Ramos (cell line): Measurements from ENCODE around the gene ADAMTS2.

Source experiments
- in situ Hi-C: fragments of 300-500 bp; cut with MboI; formaldehyde crosslinking; loops from one replicate; pipeline ENCODE4 v1.14.3; 2022; ENCODE audit warnings: low sequenced_read_pairs; ENCODE audit not compliant: unreplicated experiment

Gene ADAMTS2

GRCh38 chr5:179240561-179240960, 104.7 kb downstream of the ADAMTS2 start:
- in situ Hi-C loops: no loop called here

- in situ Hi-C loops: no loop called here
Measured at GRCh38 chr5:179239256-179240135, 105.8 kb downstream of the ADAMTS2 start.

GRCh38 chr5:179238628-179238970, 106.7 kb downstream of the ADAMTS2 start:
- in situ Hi-C loops: no loop called here

- in situ Hi-C loops: no loop called here
Measured at GRCh38 chr5:179237770-179238627, 107.3 kb downstream of the ADAMTS2 start.

- in situ Hi-C loops: no loop called here
Measured at GRCh38 chr5:179235416-179236400, 109.6 kb downstream of the ADAMTS2 start.

GRCh38 chr5:179234563-179235135, 110.6 kb downstream of the ADAMTS2 start:
- in situ Hi-C loops: no loop called here

- in situ Hi-C loops: no loop called here
Measured at GRCh38 chr5:179233909-179234562, 111.2 kb downstream of the ADAMTS2 start.

- in situ Hi-C loops: no loop called here
Measured at GRCh38 chr5:179232091-179232735, 113.0 kb downstream of the ADAMTS2 start.

- in situ Hi-C loops: no loop called here
Measured at GRCh38 chr5:179231309-179231708, 114.0 kb downstream of the ADAMTS2 start.

- in situ Hi-C loops: no loop called here
Measured at GRCh38 chr5:179230061-179230461, 115.2 kb downstream of the ADAMTS2 start.

GRCh38 chr5:179229331-179229831, 115.9 kb downstream of the ADAMTS2 start:
- in situ Hi-C loops: no loop called here

- in situ Hi-C loops: no loop called here
Measured at GRCh38 chr5:179228341-179229121, 116.7 kb downstream of the ADAMTS2 start.

- in situ Hi-C loops: no loop called here
Measured at GRCh38 chr5:179227580-179228311, 117.5 kb downstream of the ADAMTS2 start.

GRCh38 chr5:179227229-179227579, 118.1 kb downstream of the ADAMTS2 start:
- in situ Hi-C loops: no loop called here

- in situ Hi-C loops: no loop called here
Measured at GRCh38 chr5:179226696-179227095, 118.6 kb downstream of the ADAMTS2 start.

GRCh38 chr5:179225387-179225786, 119.9 kb downstream of the ADAMTS2 start:
- in situ Hi-C loops: no loop called here

- in situ Hi-C loops: no loop called here
Measured at GRCh38 chr5:179224741-179225140, 120.5 kb downstream of the ADAMTS2 start.
